ENCODE results near the gene SUB1.
"Not testable (repeated sequence)": the region's sequence is repeated elsewhere in the genome, so short reads cannot be mapped to it uniquely, and the experiment has no call there.

SUB1 gene

GRCh38 chr5:32601623-32602295 is 16.4 kb downstream of the SUB1 start:
- FAIRE-seq = peak; percentile 95

GRCh38 chr5:32602906-32603305 is 17.5 kb downstream of the SUB1 start:
- FAIRE-seq = peak; percentile 75

GRCh38 chr5:32604800-32605765 is 19.7 kb downstream of the SUB1 start:
- FAIRE-seq = no peak

- no peak for FAIRE-seq
These were observed 20.4 kb downstream of the SUB1 start for GRCh38 chr5:32605766-32606152.

- FAIRE-seq = no peak
These were observed 27.0 kb downstream of the SUB1 start for GRCh38 chr5:32612134-32612888.

- peak; percentile 90 for FAIRE-seq
These were observed 27.8 kb downstream of the SUB1 start for GRCh38 chr5:32613050-32613672.

GRCh38 chr5:32615236-32615635 is 29.9 kb downstream of the SUB1 start:
- FAIRE-seq = no peak

GRCh38 chr5:32618962-32619361 is 33.6 kb downstream of the SUB1 start:
- FAIRE-seq = no peak

GRCh38 chr5:32621256-32621655 is 35.9 kb downstream of the SUB1 start:
- FAIRE-seq = no peak

GRCh38 chr5:32625106-32625505 is 39.7 kb downstream of the SUB1 start:
- FAIRE-seq = no peak

GRCh38 chr5:32625547-32625946 is 40.2 kb downstream of the SUB1 start:
- no peak for FAIRE-seq

GRCh38 chr5:32627219-32627870 is 42.0 kb downstream of the SUB1 start:
- no peak for FAIRE-seq

GRCh38 chr5:32628049-32628844 is 42.9 kb downstream of the SUB1 start:
- FAIRE-seq = no peak

- FAIRE-seq = no peak
These were observed 45.6 kb downstream of the SUB1 start for GRCh38 chr5:32630867-32631491.

- not testable (repeated sequence) for FAIRE-seq
These were observed 47.7 kb downstream of the SUB1 start for GRCh38 chr5:32633017-32633416.

GRCh38 chr5:32638309-32638708 is 53.0 kb downstream of the SUB1 start:
- no peak for FAIRE-seq

GRCh38 chr5:32639943-32640342 is 54.6 kb downstream of the SUB1 start:
- no peak for FAIRE-seq

- no peak for FAIRE-seq
These were observed 57.1 kb downstream of the SUB1 start for GRCh38 chr5:32642276-32643002.

GRCh38 chr5:32645246-32645645 is 59.9 kb downstream of the SUB1 start:
- no peak for FAIRE-seq
